NCI-H748 (cell line): Measurements from ENCODE around the gene XCL2.
A peak's percentile ranks its signal among the peaks of the same experiment; 100 is the strongest.
"Not testable (repeated sequence)": the region's sequence is repeated elsewhere in the genome, so short reads cannot be mapped to it uniquely, and the experiment has no call there.

Experiments
- DNase-seq: peaks from one replicate; lab custom pipeline; 2025; ENCODE audit not compliant: unreplicated experiment; lab: John Stamatoyannopoulos, UW

XCL2 gene

GRCh38 chr1:168560370-168560769 is 16.6 kb upstream of the XCL2 start:
- no peak for DNase-seq

DNA sequence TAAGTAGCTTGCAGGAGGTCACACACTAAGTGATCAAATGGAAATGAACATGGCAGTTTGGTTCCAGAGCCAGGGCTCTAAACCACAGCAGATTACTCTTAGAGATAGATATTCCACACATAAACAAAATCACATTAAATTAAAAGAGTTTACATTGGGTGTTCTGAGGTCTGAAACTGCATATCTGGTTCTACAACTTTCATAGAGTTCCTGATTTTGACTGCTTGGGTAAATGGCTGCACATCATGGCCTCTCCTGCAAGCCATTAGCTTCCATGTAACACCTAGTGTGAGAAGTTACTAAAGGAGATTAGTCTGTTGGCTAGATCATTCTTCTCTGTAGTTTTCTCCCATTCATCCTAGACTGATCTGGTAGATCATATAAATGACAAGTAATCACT is 12.8 kb upstream of the XCL2 start:
- DNase-seq: no peak

GRCh38 chr1:168555508-168556046 is 11.8 kb upstream of the XCL2 start:
- no peak for DNase-seq

DNA sequence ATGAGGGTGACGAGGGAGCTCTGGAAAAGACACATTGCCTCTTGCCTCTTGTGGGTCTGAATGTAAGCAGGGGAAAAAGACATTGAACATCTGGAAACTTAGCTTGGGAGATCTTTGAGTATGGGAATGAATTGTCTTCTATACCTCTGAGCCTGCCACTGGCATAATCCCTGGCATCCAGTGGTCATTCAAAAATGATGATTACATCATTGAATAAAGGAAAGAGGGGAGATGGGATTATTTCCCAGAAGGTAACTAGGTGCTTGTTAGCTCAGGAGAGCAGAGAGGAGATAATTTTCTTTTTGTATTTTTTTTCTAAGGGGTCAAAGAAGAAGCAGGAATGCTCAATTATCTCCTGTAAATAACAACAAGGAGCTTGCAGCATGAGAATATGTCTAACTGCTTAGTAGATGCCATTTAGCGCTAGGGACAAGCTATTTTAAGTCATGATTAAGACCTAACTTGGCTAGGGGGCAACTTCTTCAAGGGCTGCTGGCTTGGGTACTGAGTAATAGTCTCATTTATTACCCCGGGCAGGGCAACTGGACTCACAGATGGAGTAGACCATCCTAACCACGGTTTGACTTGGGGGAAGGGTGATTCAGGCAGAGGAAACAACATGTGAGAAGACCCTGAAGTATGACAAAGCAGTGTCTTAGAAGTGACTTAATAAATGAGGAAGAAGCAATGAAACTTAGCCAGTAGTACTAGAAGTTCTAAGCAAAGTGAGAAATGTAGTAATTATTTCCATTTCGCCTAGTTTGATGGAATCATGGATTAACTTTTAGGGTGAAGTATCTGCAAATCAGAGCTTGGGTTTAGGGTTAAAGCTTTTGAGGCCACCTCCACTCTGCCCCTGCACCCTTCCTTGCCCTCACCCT is 11.0 kb upstream of the XCL2 start:
- no peak for DNase-seq

DNA sequence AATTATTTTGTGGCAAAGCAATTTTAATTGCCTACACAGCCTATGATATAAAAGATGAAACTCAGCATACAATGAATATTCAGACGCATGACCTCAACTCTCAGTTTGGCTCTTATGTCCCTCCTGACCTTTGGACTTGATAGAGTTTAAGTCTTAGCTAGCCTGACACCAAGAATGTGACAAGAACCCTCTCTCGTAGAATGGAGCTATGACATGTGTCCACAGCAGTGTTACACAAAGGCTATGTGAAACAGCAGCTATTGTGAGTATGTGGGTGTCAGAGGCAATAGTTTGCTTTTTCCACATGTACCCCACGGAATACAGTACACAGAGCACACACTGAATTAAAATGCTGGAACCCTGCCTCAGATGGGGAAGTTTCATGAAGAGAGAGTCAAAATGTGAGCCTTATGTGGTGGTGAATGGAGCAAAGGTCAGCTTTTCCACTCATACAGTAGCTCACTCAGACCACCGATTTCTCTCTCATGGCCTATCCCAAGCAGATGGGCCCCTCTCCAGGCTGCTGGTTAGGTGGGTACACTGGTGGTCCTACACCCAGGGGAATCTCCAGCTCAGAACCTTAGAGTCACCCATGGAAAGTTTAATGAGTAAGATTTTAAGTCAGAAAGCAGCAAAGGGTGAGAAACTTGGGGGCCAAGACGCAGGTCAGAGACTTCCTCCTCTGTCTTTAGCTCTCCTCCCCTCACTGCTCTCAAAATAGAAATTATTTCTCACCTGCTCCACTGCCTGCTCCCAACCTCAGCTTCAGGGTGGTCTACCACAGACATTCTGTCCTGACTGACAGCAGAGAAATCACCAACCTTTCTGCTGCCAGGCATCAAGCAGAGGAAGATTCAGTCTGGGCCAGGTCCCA is 10.1 kb upstream of the XCL2 start:
- no peak for DNase-seq

DNA sequence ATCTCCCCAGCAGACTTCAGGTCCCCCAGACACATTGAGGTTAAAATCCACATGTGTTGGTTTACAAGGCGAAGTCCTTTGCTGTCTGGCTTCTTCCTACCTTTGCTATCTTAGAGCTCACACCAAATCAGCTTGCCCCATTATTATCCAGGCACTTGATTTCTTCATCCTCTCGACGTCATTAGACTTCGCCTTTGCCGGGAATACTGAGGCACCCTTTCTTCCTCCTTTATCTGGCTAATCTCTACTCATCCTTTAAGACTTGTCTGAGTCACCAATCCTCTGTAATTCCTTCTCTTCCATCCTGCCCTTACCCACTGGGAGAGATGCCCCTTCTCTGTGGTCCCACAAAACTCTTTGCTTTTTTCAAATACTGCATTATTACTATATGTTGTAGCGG is 9.2 kb upstream of the XCL2 start:
- DNase-seq: no peak

DNA sequence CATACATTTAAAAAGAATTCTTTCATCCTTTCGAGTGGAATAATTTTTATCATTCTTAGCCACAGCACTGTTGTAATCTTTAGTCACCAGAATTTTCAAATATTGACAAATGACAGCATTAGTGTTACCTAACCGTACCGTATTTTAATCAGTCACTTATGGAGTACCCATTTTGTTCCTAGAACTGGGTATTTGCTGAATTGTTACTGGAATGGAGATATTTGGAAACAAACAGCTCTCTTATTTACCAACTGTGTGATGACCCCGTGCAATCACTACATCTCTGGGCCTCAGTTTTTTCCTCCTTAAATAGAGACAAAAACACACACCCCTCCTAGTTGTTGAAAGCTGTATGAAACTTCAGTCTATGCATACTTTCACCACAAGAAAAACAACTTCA is 7.9 kb upstream of the XCL2 start:
- DNase-seq: no peak

- no peak for DNase-seq
Measured at GRCh38 chr1:168550971-168551370, 7.2 kb upstream of the XCL2 start.

DNA sequence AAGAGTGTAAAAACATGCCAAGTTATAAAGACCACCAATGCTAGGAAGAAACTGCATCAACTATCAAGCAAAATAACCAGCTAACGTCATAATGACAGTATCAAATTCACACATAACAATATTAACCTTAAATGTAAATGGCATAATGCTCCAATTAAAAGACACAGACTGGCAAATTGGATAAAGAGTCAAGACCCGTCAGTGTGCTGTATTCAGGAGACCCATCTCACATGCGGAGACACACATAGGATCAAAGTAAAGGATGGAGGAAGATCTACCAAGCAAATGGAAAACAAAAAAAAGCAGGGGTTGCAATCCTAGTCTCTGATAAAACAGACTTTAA is 2.7 kb upstream of the XCL2 start:
- not testable (repeated sequence) for DNase-seq

DNA sequence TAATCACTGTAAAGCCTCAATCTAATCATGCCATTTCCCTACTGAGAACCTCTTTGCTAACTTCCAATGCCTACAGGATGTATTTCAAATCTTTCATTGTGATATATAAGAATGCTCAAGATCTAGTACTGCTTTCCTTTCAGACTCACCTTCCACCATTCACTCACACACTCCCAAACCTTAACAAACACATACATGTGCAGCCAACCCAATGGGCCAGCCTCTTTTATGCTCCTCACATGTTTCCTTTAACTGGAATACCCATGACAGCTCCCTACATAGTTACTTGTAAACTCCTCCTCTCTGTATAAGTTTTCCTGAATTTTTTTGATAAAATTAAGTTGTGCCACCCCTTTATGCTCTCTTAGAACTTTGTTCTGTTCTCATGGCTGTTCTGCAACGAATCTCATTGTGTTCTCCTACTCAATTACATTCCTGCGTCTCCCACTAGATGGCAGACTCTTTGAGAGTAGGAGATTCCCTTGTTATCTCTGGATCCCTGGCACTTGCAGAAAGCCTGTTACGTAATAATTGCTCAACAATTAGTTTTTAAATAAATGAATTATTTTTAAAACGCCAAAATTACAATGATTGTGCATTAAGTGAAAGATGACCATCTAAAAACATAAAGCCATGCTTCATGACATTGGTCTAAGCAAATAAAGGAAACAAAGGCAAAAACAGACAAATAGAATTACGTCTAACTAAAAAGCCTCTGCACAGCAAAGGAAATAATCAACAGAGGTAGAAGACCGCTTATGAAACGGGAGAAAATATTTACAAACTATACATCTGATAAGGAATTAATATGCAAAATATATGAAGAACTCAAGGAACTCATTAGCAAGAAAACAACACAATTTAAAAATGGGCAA is 2.1 kb upstream of the XCL2 start:
- peak; percentile 28 for DNase-seq

GRCh38 chr1:168542978-168543377 is 819 bp downstream of the XCL2 start:
- not testable (repeated sequence) for DNase-seq

DNA sequence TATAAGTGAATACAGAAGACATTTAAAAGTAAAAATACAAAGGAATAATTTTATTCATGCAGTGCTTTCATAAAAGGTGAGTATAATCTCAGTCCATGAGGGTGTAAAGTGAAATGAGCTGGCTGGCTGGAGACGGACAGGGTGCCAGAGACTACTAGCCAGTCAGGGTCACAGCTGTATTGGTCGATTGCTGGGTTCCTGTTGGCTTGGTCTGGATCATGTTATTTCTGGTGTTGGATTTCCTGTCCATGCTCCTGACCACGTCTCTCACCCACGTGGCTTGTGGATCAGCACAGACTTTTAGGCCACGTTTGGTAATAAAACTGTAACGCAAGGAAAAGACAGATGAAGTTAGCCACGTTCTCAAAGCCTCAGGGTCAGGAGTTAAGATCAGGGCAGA is 3.0 kb downstream of the XCL2 start:
- not testable (repeated sequence) for DNase-seq

GRCh38 chr1:168535536-168535935 is 8.3 kb downstream of the XCL2 start:
- DNase-seq: no peak

- DNase-seq: no peak
Measured at GRCh38 chr1:168531615-168532345, 12.0 kb downstream of the XCL2 start.

- DNase-seq: no peak
Measured at GRCh38 chr1:168529518-168529917, 14.3 kb downstream of the XCL2 start.

DNA sequence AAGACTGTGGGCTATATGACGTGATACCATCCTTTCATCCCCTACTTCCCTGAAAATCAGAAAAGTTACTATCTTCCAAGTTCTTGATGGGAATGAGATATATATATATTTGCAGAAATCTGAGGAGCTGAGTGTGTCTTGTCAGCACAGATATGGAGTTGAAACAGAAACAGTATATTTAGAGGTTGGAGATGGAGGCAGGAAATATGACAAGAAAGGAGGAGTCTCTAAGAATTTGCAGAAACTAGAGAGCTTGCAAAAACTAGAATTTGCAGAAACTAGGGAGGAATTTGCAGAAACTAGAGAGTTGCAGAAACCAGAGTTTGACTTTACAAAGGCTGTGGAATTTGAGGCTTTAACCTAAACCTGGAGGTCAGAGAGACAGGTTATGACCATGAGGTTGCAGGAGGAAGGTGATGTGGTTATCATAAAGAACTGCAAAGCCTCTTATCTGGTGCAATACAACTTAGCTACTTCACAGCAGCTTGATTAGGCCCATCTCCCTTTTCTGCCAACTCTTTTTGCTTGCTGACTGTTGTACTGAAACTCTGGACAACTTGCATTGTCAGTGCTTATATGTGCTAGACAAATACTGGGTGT is 22.3 kb downstream of the XCL2 start:
- no peak for DNase-seq

- DNase-seq: no peak
Measured at GRCh38 chr1:168520832-168521231, 23.0 kb downstream of the XCL2 start.

- no peak for DNase-seq
Measured at GRCh38 chr1:168520052-168520751, 23.6 kb downstream of the XCL2 start.

DNA sequence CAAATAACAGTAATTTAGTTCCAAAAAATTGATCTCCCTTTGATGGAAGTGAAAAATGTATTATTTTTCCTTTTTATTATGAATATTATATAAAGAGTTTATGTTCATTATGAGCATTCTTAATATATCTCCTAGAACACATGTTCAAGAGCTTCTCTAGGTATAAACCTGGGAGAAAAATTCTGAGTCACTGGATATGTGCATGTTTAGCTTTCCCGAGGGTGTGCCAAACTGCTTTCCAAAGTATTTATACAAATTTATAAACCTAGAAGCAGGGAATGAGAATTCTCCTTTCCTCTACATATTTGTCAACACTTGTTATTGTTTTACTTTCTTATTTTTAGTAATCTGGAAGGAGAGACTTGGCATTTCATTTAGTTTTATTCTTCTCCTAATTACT is 25.0 kb downstream of the XCL2 start:
- DNase-seq: no peak
